ENCODE measurements around the gene PRKCB. TPM values are rescaled to one million over a fixed set of nuclear protein-coding genes. Genes with fewer than 3 reads are reported as not detected.

PRKCB gene
- polyA plus RNA-seq, 2 of the 4 experiments (the other 2 are of a cell fraction), result 0.09 to 0.22 TPM

GRCh38 chr16:23896832-23897821, 61.3 kb downstream of the PRKCB start:
- WGBS (ENCODE audit: missing lambda C conversion rate), result 24% methylated on average over 6 of the region's 6 CpGs
- POLR2A ChIA-PET, result no interaction called here
- FAIRE-seq, result no peak

GRCh38 chr16:23898682-23899430, 63.1 kb downstream of the PRKCB start:
- ATAC-seq, result no peak
- POLR2A ChIA-PET, result no interaction called here
- Histone ChIP-seq H3K4me1 (peaks cover 11% of the 10 kb centered on the region; the same call in 2 of the 3 replicates), H3K27ac (no peak overlapping the region), H3K4me2 (no peak overlapping the region), H3K4me3 (no peak overlapping the region), H3K9me3 (no peaks in the 10 kb centered on the region)
- no peak for DNase-seq (ENCODE audit: low read depth in 1 of 2, low spot score in 1 of 2)
- CTCF ChIA-PET, result no interaction called here
- no peak for FAIRE-seq
- 68% methylated on average over 8 of the region's 8 CpGs for WGBS (ENCODE audit: missing lambda C conversion rate)
- no peak for TF ChIP-seq HOXB13 (CRISPR knock-in tag; IDR thresholded peaks at IDR 0.05; ENCODE audit: low read depth)
- TF ChIP-seq BCL3 (IDR thresholded peaks at IDR 0.05), result no peak
- TF ChIP-seq MAFK (IDR thresholded peaks at IDR 0.05; ENCODE audit: partially characterized antibody), result no peak
- no peak for TF ChIP-seq ESRRA (IDR thresholded peaks at IDR 0.05; ENCODE audit: borderline replicate concordance, low read length)
- TF ChIP-seq GATA3 (IDR thresholded peaks at IDR 0.05; ENCODE audit: borderline replicate concordance), result no peak
- no peak for TF ChIP-seq ELK1 (IDR thresholded peaks at IDR 0.05; ENCODE audit: low read depth, low read length)
- TF ChIP-seq EHMT2 (IDR thresholded peaks at IDR 0.05; ENCODE audit: low read depth), result no peak
- TF ChIP-seq EP300 (IDR thresholded peaks at IDR 0.05), result no peak
- TF ChIP-seq FOXS1 (CRISPR knock-in tag; IDR thresholded peaks at IDR 0.05), result no peak
- no peak for TF ChIP-seq POLR2AphosphoS2 (conservative IDR thresholded peaks at IDR 0.05; ENCODE audit: low read length)
- TF ChIP-seq JUN (IDR thresholded peaks at IDR 0.05), result no peak
- no peak for TF ChIP-seq REST (IDR thresholded peaks at IDR 0.05)
- no peak for TF ChIP-seq SMC3 (IDR thresholded peaks at IDR 0.05)
- TF ChIP-seq NR3C1 (IDR thresholded peaks at IDR 0.05), result no peak
- TF ChIP-seq HOXA7 (CRISPR knock-in tag; IDR thresholded peaks at IDR 0.05), result no peak
- TF ChIP-seq PHF8 (IDR thresholded peaks at IDR 0.05; ENCODE audit: borderline replicate concordance, low read depth), result no peak
- no peak for TF ChIP-seq JUNB (IDR thresholded peaks at IDR 0.05)

More at GRCh38 chr16:23896832-23897821, 61.3 kb downstream of the PRKCB start:
- H3K4me2 ChIP-seq, result no peak overlapping the region
- CTCF ChIA-PET, result no interaction called here
- H3K4me3 ChIP-seq, result no peak overlapping the region
- H3K27ac ChIP-seq, result no peak overlapping the region
- no peaks in the 10 kb centered on the region for H3K9me3 ChIP-seq
- TF ChIP-seq MAX (IDR thresholded peaks at IDR 0.05) (no peak), NR3C1 (IDR thresholded peaks at IDR 0.05) (no peak), EHMT2 (IDR thresholded peaks at IDR 0.05; ENCODE audit: low read depth) (no peak), CHD2 (IDR thresholded peaks at IDR 0.05; ENCODE audit: low read length, partially characterized antibody) (no peak)
- no peaks in the 10 kb centered on the region for H3K4me1 ChIP-seq
- ATAC-seq, result no peak
- DNase-seq (ENCODE audit: low read depth in 1 of 2, low spot score in 1 of 2), result no peak

Measured in A549 (cell line).